Breast epithelium (tissue), 4 donors: Measurements from ENCODE around the gene LRP2. TPM values are rescaled to one million over a fixed set of nuclear protein-coding genes. Genes with fewer than 3 reads are reported as not detected.

Experiments used
- DNase-seq, 2 donors: peaks; one replicate each; pipeline ENCODE4 v3.0.0-alpha.2; 2019; ENCODE audit warnings: low spot score in 2 of 2
- H3K27ac ChIP-seq, 2 donors: fragments of 200-600 bp; sonication (generic) in 1 of 2; one replicate each; pipeline ENCODE4 v1.5.1; 2016 to 2019; ENCODE audit warnings: mild to moderate bottlenecking in 1 of 2
- H3K27me3 ChIP-seq, 2 donors: fragments of 200-600 bp; sonication (generic) in 1 of 2; one replicate each; pipeline versions ENCODE4 v1.5.1 to v1.6.0; 2017 to 2019; ENCODE audit warnings: control low read depth in 1 of 2, mild to moderate bottlenecking in 1 of 2
- H3K36me3 ChIP-seq: fragments of 200-600 bp; one replicate; pipeline ENCODE4 v1.5.1; 2019
- H3K4me1 ChIP-seq, 2 donors: fragments of 200-600 bp; sonication (generic); one replicate each; pipeline ENCODE4 v1.5.1; 2016 to 2019; ENCODE audit warnings: control low read depth in 1 of 2
- H3K4me3 ChIP-seq, 3 donors: fragments of 200-600 bp; sonication (generic); 1 replicate in 2 of 3; 2 replicates in 1 of 3; pipeline ENCODE4 v1.5.1; 2016 to 2019; ENCODE audit warnings: mild to moderate bottlenecking in 3 of 3, moderate library complexity in 2 of 3
- H3K9me3 ChIP-seq, 2 donors: fragments of 200-600 bp; sonication (generic) in 1 of 2; one replicate each; pipeline ENCODE4 v1.5.1; 2016 to 2019; ENCODE audit warnings: control low read depth in 1 of 2
- POLR2A ChIP-seq: fragments of 450-650 bp; IDR thresholded peaks from one replicate; pipeline ENCODE4 v1.6.1; 2016; ENCODE audit warnings: antibody characterized with exemption, mild to moderate bottlenecking, moderate library complexity
- POLR2AphosphoS5 ChIP-seq, 3 donors: sonication (generic); formaldehyde crosslinking; IDR thresholded peaks; one replicate each; pipeline ENCODE4 v1.6.1; 2017; ENCODE audit warnings: antibody characterized with exemption in 3 of 3
- intact Hi-C: fragments of 100-400 bp; cut with DNase I; formaldehyde crosslinking; loops from one replicate; pipeline ENCODE4 v1.15.1; 2023; ENCODE audit warnings: low total_unique reads
- total RNA-seq, 3 donors: library from RNA; depleted of rRNA; stranded (reverse); fragments of >200 nt; gene quantifications; one replicate each; pipeline ENCODE4 v1.1.0, GENCODE V29; 2016
- TF ChIP-seq, protein P1 (sequence below), 3 donors: fragments of 450-650 bp; IDR thresholded peaks; one replicate each; pipeline ENCODE4 v1.5.1; 2016 to 2017; ENCODE audit warnings: antibody characterized with exemption in 3 of 3, mild to moderate bottlenecking in 3 of 3, moderate library complexity in 3 of 3

The LRP2 gene
- total RNA-seq, 3 donors from 2014 or later = under 0.01 to 60.4 (median 19.7) TPM

DNA sequence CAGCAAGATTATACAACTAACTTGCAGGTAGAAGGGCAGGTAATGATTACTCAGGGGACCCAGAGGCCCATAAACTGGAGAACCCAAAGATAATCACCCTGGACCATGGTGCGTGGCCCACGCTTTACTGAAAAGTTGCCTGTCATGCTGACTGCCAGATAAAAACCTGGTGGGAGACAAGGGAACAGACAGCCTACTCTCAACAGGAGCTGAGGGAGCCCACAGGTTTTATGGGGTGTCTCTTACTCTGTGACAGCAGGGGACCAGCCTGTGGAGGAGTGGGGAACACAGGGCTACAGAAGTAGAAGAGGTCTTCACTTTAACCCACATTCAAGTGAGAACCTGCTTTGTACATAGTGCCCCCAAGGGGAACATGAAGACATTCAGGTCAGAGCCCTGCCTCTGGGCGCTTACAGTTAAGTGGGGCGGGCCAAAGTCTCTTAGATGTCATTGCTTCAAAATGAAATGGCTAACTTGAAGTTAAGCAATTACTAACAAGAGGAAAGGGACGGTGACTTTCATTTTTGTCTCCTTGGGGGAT is 232.6 kb downstream of the LRP2 start:
- H3K4me3 ChIP-seq = no peak overlapping the region
- TF ChIP-seq, protein P1, sequence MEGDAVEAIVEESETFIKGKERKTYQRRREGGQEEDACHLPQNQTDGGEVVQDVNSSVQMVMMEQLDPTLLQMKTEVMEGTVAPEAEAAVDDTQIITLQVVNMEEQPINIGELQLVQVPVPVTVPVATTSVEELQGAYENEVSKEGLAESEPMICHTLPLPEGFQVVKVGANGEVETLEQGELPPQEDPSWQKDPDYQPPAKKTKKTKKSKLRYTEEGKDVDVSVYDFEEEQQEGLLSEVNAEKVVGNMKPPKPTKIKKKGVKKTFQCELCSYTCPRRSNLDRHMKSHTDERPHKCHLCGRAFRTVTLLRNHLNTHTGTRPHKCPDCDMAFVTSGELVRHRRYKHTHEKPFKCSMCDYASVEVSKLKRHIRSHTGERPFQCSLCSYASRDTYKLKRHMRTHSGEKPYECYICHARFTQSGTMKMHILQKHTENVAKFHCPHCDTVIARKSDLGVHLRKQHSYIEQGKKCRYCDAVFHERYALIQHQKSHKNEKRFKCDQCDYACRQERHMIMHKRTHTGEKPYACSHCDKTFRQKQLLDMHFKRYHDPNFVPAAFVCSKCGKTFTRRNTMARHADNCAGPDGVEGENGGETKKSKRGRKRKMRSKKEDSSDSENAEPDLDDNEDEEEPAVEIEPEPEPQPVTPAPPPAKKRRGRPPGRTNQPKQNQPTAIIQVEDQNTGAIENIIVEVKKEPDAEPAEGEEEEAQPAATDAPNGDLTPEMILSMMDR (IDR thresholded peaks at IDR 0.05) = no peak
- TF ChIP-seq POLR2AphosphoS5 (IDR thresholded peaks at IDR 0.05) = no peak
- no peak for TF ChIP-seq POLR2A
- intact Hi-C loops = no loop called here
- DNase-seq = no peak
- no peaks in the 10 kb centered on the region for H3K9me3 ChIP-seq
- H3K4me1 ChIP-seq = no peaks in the 10 kb centered on the region
- no peak overlapping the region for H3K27ac ChIP-seq
- no peaks in the 10 kb centered on the region for H3K27me3 ChIP-seq
- no peaks in the 10 kb centered on the region for H3K36me3 ChIP-seq

DNA sequence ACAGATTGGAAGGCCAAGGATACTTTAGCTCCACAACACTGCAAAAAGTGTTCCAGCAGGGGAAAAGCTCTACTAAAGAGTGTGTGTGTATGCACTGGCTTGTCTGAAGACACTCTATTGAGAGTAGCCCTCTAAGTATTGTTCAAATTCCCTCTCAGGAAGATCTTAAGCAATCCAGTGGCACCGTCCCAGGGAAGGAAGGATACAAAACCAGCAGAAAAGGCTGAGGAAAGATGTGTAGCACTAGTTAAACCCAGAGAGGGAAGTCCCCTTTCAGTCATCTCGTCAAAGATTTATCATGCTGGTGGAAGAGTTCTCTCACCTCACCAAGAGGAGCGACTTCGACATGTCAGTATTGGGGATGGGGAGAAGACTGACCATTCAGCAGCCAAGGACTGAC is 242.5 kb downstream of the LRP2 start:
- Histone ChIP-seq H3K9me3 (no peaks in the 10 kb centered on the region), H3K36me3 (no peaks in the 10 kb centered on the region), H3K4me1 (peaks cover 0 to 6% of the 10 kb centered on the region in 2 donors), H3K27ac (peak overlapping the region in 1 of 2 donors; percentile 57), H3K27me3 (no peaks in the 10 kb centered on the region), H3K4me3 (no peak overlapping the region)
- no peak for DNase-seq
- intact Hi-C loops = no loop called here
- TF ChIP-seq, protein P1 (IDR thresholded peaks at IDR 0.05) = no peak
- TF ChIP-seq POLR2AphosphoS5 (IDR thresholded peaks at IDR 0.05) (no peak), POLR2A (no peak)

DNA sequence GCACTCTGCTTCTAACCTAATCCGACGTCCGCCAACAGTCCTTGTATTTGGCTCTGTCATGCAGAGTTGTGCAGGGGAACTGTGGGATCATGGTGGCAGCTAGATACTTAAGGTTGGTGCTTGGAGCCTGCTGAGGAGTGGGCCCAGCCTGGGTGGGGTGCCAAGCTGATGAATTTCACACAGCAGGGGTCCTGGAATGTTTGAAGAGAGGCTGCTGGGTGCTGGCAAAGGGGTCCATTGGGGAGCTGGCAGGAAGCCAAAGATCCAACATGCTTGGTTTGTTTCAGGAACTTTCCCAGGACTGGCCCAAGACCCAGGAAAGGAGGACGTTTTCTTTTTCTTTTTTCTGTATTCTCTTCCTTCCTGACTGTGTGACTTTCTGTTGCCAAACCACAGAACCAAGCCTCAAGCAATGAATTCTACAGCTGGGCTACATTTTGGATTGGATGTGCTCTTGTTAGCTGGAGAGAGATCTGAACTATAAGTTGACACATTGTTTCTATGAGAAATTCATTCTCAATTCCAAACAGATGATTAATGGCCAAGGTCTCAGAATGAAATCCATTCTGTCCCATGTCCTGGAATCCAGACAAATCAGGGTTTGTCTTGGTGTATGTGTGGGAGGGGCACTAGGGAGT is 243.1 kb downstream of the LRP2 start:
- TF ChIP-seq, protein P1 (IDR thresholded peaks at IDR 0.05) = no peak
- no peak for TF ChIP-seq POLR2A
- TF ChIP-seq POLR2AphosphoS5 (IDR thresholded peaks at IDR 0.05) = no peak
- intact Hi-C loops = no loop called here
- Histone ChIP-seq H3K27me3 (no peaks in the 10 kb centered on the region), H3K27ac (peak overlapping the region in 1 of 2 donors; percentile 57), H3K4me3 (no peak overlapping the region), H3K36me3 (no peaks in the 10 kb centered on the region), H3K9me3 (no peaks in the 10 kb centered on the region), H3K4me1 (peaks cover 0 to 6% of the 10 kb centered on the region in 2 donors)
- DNase-seq = no peak

DNA sequence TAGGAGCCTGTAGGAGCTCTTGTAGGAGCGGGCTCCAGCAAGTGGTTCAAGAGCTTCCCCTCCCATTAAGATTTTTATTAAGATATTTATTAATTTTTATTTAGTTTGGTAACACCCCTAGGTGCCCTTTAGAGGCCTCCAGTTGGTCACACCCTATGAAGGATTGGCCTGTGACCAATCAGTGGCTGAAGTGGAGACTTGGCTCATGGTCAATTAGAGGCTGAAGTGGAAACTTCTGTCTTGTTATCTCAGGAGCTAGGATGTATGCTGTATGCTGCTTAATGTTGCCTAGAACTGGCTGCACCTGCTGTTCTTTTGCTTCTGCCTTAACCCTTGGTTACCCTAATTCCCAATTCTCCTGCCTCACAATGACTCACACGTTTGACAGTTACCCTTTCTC is 244.3 kb downstream of the LRP2 start:
- DNase-seq = no peak
- no peaks in the 10 kb centered on the region for H3K27me3 ChIP-seq

DNA sequence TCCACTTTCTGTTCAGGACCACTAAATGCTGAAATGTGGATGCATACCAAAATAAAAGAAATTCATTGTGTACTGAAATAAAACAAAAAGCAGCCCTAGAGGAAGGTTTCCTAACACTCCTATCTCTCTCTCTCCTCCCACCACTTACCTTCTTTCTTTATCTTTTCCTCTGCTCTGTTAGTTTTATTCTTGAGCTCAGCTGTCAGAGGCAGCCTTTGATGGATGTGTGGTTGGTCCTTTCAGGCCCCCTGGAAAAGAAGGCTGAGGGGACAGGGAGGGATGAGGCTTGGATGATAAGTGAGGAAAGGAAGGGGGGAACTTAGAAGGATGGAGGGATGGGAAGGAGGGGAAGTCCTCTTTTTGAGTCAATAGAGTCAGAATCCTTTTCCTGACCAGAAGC is 245.3 kb downstream of the LRP2 start:
- H3K27ac ChIP-seq = no peak overlapping the region
- TF ChIP-seq POLR2AphosphoS5 (IDR thresholded peaks at IDR 0.05) (no peak), POLR2A (no peak)
- TF ChIP-seq, protein P1 (IDR thresholded peaks at IDR 0.05) = no peak
- no peak for DNase-seq
- peaks cover 0 to 6% of the 10 kb centered on the region in 2 donors for H3K4me1 ChIP-seq
- H3K4me3 ChIP-seq = no peak overlapping the region
- intact Hi-C loops = no loop called here
- no peaks in the 10 kb centered on the region for H3K36me3 ChIP-seq
- H3K9me3 ChIP-seq = no peaks in the 10 kb centered on the region
- H3K27me3 ChIP-seq = no peaks in the 10 kb centered on the region

More for the DNA sequence above, 244.3 kb downstream of the LRP2 start:
- TF ChIP-seq POLR2AphosphoS5 (IDR thresholded peaks at IDR 0.05) = no peak
- no peak for TF ChIP-seq POLR2A
- TF ChIP-seq, protein P1 (IDR thresholded peaks at IDR 0.05) = no peak
- intact Hi-C loops = no loop called here
- H3K27ac ChIP-seq = no peak overlapping the region
- H3K9me3 ChIP-seq = no peaks in the 10 kb centered on the region
- no peak overlapping the region for H3K4me3 ChIP-seq
- peaks cover 0 to 6% of the 10 kb centered on the region in 2 donors for H3K4me1 ChIP-seq
- H3K36me3 ChIP-seq = no peaks in the 10 kb centered on the region
